Stimulated activated naive B cell treated with anti-CD40 and anti-IgM and Interleukin-4, amounts not matched to agents 10 μg/mL and 1 μg/mL and 100 μg/mL, for 72 hours (primary cell): ENCODE measurements around the gene SLC12A6.
"Not testable (repeated sequence)": the region's sequence is repeated elsewhere in the genome, so short reads cannot be mapped to it uniquely, and the experiment has no call there.

Experiments
- ATAC-seq, 2 donors: fragments of 150-1000 bp; cut with Tn5 transposase; replicated peaks; 2 replicates each; pipeline ENCODE4 v1.10.0; 2021; ENCODE audit warnings: moderate library complexity in 1 of 2
- DNase-seq: peaks from one replicate; pipeline ENCODE4 v3.0.0; 2021
- H3K27ac Mint-ChIP-seq: one replicate; pipeline ENCODE4 v1.8.0; 2022; ENCODE audit warnings: mild to moderate bottlenecking, mixed read lengths
- H3K27me3 Mint-ChIP-seq, 2 donors: one replicate each; pipeline ENCODE4 v1.8.0; 2022; ENCODE audit warnings: mixed read lengths in 2 of 2
- H3K36me3 Mint-ChIP-seq, 2 donors: one replicate each; pipeline ENCODE4 v1.8.0; 2022; ENCODE audit warnings: mixed read lengths in 2 of 2, mild to moderate bottlenecking in 1 of 2
- H3K4me1 Mint-ChIP-seq, 2 donors: one replicate each; pipeline ENCODE4 v1.8.0; 2022; ENCODE audit warnings: mixed read lengths in 2 of 2, mild to moderate bottlenecking in 1 of 2
- H3K4me3 Mint-ChIP-seq, 2 donors: one replicate each; pipeline ENCODE4 v1.8.0; 2022; ENCODE audit warnings: mild to moderate bottlenecking in 2 of 2, mixed read lengths in 2 of 2, moderate library complexity in 1 of 2
- H3K9me3 Mint-ChIP-seq, 2 donors: one replicate each; pipeline ENCODE4 v1.8.0; 2022; ENCODE audit warnings: mixed read lengths in 2 of 2, mild to moderate bottlenecking in 1 of 2

Gene SLC12A6

GRCh38 chr15:34209421-34210282, 127.9 kb downstream of the SLC12A6 start, which contains the start of gene KATNBL1:
Gene KATNBL1 (minus strand): TSS chr15:34210096. CDS start chr15:34163676, 46,420 bp downstream.
- H3K36me3 Mint-ChIP-seq = peaks cover 8 to 10% of the 10 kb centered on the region in 2 donors
- peak within 1 kb of the TSS; percentile 82 for H3K27ac Mint-ChIP-seq
- peaks cover 6 to 11% of the 10 kb centered on the region in 2 donors for H3K27me3 Mint-ChIP-seq
- DNase-seq (peak; percentile 92), ATAC-seq (peak; percentile 94 to 96)
- H3K4me3 Mint-ChIP-seq = peak within 1 kb of the TSS; percentile 84 to 87
- H3K9me3 Mint-ChIP-seq = no peaks in the 10 kb centered on the region
- peaks cover 9 to 33% of the 10 kb centered on the region in 2 donors for H3K4me1 Mint-ChIP-seq

GRCh38 chr15:34206011-34206410, 131.6 kb downstream of the SLC12A6 start:
- DNase-seq (no peak), ATAC-seq (no peak)
- Mint-ChIP-seq H3K36me3 (peaks cover 13 to 20% of the 10 kb centered on the region in 2 donors), H3K4me1 (peaks cover 16 to 42% of the 10 kb centered on the region in 2 donors), H3K27me3 (no peaks in the 10 kb centered on the region), H3K27ac (no peak overlapping the region), H3K4me3 (no peak overlapping the region), H3K9me3 (no peaks in the 10 kb centered on the region)

- DNase-seq (no peak), ATAC-seq (no peak)
- H3K36me3 Mint-ChIP-seq = peaks cover 29 to 38% of the 10 kb centered on the region in 2 donors
- H3K27ac Mint-ChIP-seq = no peak overlapping the region
- H3K4me1 Mint-ChIP-seq = peaks cover 15 to 39% of the 10 kb centered on the region in 2 donors
- peaks cover 0 to 1% of the 10 kb centered on the region in 2 donors for H3K9me3 Mint-ChIP-seq
- H3K27me3 Mint-ChIP-seq = no peaks in the 10 kb centered on the region
- no peak overlapping the region for H3K4me3 Mint-ChIP-seq
Measured at GRCh38 chr15:34203936-34204335, 133.6 kb downstream of the SLC12A6 start.

GRCh38 chr15:34203305-34203704, 134.3 kb downstream of the SLC12A6 start:
- Mint-ChIP-seq H3K27ac (peak overlapping the region; percentile 0), H3K9me3 (peaks cover 0 to 1% of the 10 kb centered on the region in 2 donors), H3K4me1 (peaks cover 13 to 33% of the 10 kb centered on the region in 2 donors), H3K27me3 (no peaks in the 10 kb centered on the region), H3K4me3 (no peak overlapping the region), H3K36me3 (peaks cover 32 to 38% of the 10 kb centered on the region in 2 donors)
- ATAC-seq (no peak), DNase-seq (no peak)

- ATAC-seq, H3K4me3 Mint-ChIP-seq, H3K27me3 Mint-ChIP-seq, H3K27ac Mint-ChIP-seq, H3K9me3 Mint-ChIP-seq, DNase-seq: not testable (repeated sequence)
- Mint-ChIP-seq H3K4me1 (peaks cover 11 to 26% of the 10 kb centered on the region in 2 donors), H3K36me3 (peaks cover 7 to 29% of the 10 kb centered on the region in 2 donors)
Measured at GRCh38 chr15:34193272-34193671, 144.3 kb downstream of the SLC12A6 start.

- Mint-ChIP-seq H3K4me1 (peaks cover 5 to 35% of the 10 kb centered on the region in 2 donors), H3K36me3 (peaks cover 14 to 29% of the 10 kb centered on the region in 2 donors), H3K4me3 (no peak overlapping the region), H3K9me3 (peaks cover 0 to 3% of the 10 kb centered on the region in 2 donors), H3K27me3 (no peaks in the 10 kb centered on the region), H3K27ac (no peak overlapping the region)
- ATAC-seq = no peak
- no peak for DNase-seq
Measured at GRCh38 chr15:34188711-34189110, 148.9 kb downstream of the SLC12A6 start.

- H3K4me3 Mint-ChIP-seq = no peak overlapping the region
- no peaks in the 10 kb centered on the region for H3K27me3 Mint-ChIP-seq
- peaks cover 16 to 31% of the 10 kb centered on the region in 2 donors for H3K36me3 Mint-ChIP-seq
- peaks cover 0 to 3% of the 10 kb centered on the region in 2 donors for H3K9me3 Mint-ChIP-seq
- no peak overlapping the region for H3K27ac Mint-ChIP-seq
- peaks cover 8 to 36% of the 10 kb centered on the region in 2 donors for H3K4me1 Mint-ChIP-seq
- no peak for DNase-seq
- ATAC-seq = no peak
Measured at GRCh38 chr15:34185666-34186065, 151.9 kb downstream of the SLC12A6 start.

GRCh38 chr15:34182942-34183341, 154.6 kb downstream of the SLC12A6 start:
- ATAC-seq (no peak), DNase-seq (no peak)
- peaks cover 0 to 3% of the 10 kb centered on the region in 2 donors for H3K9me3 Mint-ChIP-seq
- H3K4me1 Mint-ChIP-seq = peaks cover 12 to 22% of the 10 kb centered on the region in 2 donors
- peaks cover 19 to 35% of the 10 kb centered on the region in 2 donors for H3K36me3 Mint-ChIP-seq
- no peaks in the 10 kb centered on the region for H3K27me3 Mint-ChIP-seq
- no peak overlapping the region for H3K27ac Mint-ChIP-seq
- H3K4me3 Mint-ChIP-seq = no peak overlapping the region
